Measurements from ENCODE around the gene ZFYVE1.
"Not testable (repeated sequence)": the region's sequence is repeated elsewhere in the genome, so short reads cannot be mapped to it uniquely, and the experiment has no call there.

ZFYVE1 gene

GRCh38 chr14:73026845-73027542, at the start of gene ZFYVE1:
Gene ZFYVE1, minus strand, starts transcription at chr14:73027106. Its CDS starts 2,598 bp downstream, at chr14:73024508.
- FAIRE-seq = peak; percentile 98

- no peak for FAIRE-seq
These were observed 42.7 kb upstream of the ZFYVE1 start for GRCh38 chr14:73069585-73069984.

- FAIRE-seq = no peak
These were observed 32.2 kb upstream of the ZFYVE1 start for GRCh38 chr14:73058922-73059673.

GRCh38 chr14:73058224-73058921, 31.5 kb upstream of the ZFYVE1 start, which contains the start of gene RBM25:
Gene RBM25, plus strand, starts transcription at chr14:73058534. Its CDS starts 13,108 bp downstream, at chr14:73071642.
- FAIRE-seq = peak; percentile 99

GRCh38 chr14:73057944-73058223, 31.0 kb upstream of the ZFYVE1 start:
- FAIRE-seq = no peak

GRCh38 chr14:73055251-73055650, 28.3 kb upstream of the ZFYVE1 start:
- FAIRE-seq = no peak

- no peak for FAIRE-seq
These were observed 22.5 kb upstream of the ZFYVE1 start for GRCh38 chr14:73049428-73049827.

- FAIRE-seq = no peak
These were observed 20.9 kb upstream of the ZFYVE1 start for GRCh38 chr14:73047808-73048207.

GRCh38 chr14:73036706-73037450, 10.0 kb upstream of the ZFYVE1 start:
- not testable (repeated sequence) for FAIRE-seq

- no peak for FAIRE-seq
These were observed 1.1 kb upstream of the ZFYVE1 start for GRCh38 chr14:73027984-73028383.

- no peak for FAIRE-seq
These were observed 640 bp upstream of the ZFYVE1 start for GRCh38 chr14:73027546-73027945.

GRCh38 chr14:73026243-73026844, 562 bp downstream of the ZFYVE1 start:
- no peak for FAIRE-seq

- FAIRE-seq = no peak
These were observed 1.4 kb downstream of the ZFYVE1 start for GRCh38 chr14:73025544-73025943.

GRCh38 chr14:73022051-73022450, 4.9 kb downstream of the ZFYVE1 start:
- FAIRE-seq = no peak

- FAIRE-seq = not testable (repeated sequence)
These were observed 10.9 kb downstream of the ZFYVE1 start for GRCh38 chr14:73016011-73016410.

- not testable (repeated sequence) for FAIRE-seq
These were observed 11.4 kb downstream of the ZFYVE1 start for GRCh38 chr14:73015552-73015951.

- no peak for FAIRE-seq
These were observed 12.8 kb downstream of the ZFYVE1 start for GRCh38 chr14:73014105-73014504.

GRCh38 chr14:73011189-73011588, 15.7 kb downstream of the ZFYVE1 start:
- FAIRE-seq = not testable (repeated sequence)

GRCh38 chr14:73008501-73008900, 18.4 kb downstream of the ZFYVE1 start:
- FAIRE-seq = no peak

GRCh38 chr14:73007835-73008234, 19.1 kb downstream of the ZFYVE1 start:
- FAIRE-seq = no peak

GRCh38 chr14:73004641-73005040, 22.3 kb downstream of the ZFYVE1 start:
- not testable (repeated sequence) for FAIRE-seq

- FAIRE-seq = no peak
These were observed 23.2 kb downstream of the ZFYVE1 start for GRCh38 chr14:73003681-73004080.

- no peak for FAIRE-seq
These were observed 26.8 kb downstream of the ZFYVE1 start for GRCh38 chr14:73000073-73000472.
